Measurements from ENCODE around the gene BTBD9. TPM values are rescaled to one million over a fixed set of nuclear protein-coding genes. Genes with fewer than 3 reads are reported as not detected.

Gene BTBD9
- total RNA-seq, 2 donors from 2014 or later = 15.3 to 23.6 TPM

DNA sequence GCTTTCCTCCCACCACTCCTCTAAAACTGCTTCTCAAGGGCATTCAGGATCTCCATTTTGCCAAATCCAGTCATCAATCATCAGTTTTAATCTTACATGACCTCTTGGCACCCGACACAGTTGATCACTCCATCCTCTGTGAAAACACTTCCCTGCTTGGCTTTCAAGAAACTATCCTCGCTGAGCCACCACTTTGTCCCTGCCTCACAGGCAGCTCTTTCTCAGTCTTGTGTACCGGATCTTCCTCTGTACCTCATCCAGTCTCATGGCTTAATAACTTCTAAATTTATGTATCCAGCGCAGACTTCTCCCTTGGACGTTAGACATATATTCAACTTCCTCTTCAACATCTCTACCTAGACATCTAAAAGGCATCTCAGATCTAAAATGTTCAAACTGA is 89.9 kb downstream of the BTBD9 start:
- H3K27me3 ChIP-seq = no peaks in the 10 kb centered on the region
- intact Hi-C loops (cut with DNase I) = no loop called here
- no peak for DNase-seq
- H3K4me3 ChIP-seq = no peak overlapping the region
- TF ChIP-seq, protein P1, sequence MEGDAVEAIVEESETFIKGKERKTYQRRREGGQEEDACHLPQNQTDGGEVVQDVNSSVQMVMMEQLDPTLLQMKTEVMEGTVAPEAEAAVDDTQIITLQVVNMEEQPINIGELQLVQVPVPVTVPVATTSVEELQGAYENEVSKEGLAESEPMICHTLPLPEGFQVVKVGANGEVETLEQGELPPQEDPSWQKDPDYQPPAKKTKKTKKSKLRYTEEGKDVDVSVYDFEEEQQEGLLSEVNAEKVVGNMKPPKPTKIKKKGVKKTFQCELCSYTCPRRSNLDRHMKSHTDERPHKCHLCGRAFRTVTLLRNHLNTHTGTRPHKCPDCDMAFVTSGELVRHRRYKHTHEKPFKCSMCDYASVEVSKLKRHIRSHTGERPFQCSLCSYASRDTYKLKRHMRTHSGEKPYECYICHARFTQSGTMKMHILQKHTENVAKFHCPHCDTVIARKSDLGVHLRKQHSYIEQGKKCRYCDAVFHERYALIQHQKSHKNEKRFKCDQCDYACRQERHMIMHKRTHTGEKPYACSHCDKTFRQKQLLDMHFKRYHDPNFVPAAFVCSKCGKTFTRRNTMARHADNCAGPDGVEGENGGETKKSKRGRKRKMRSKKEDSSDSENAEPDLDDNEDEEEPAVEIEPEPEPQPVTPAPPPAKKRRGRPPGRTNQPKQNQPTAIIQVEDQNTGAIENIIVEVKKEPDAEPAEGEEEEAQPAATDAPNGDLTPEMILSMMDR (IDR thresholded peaks at IDR 0.05) = no peak
- no peaks in the 10 kb centered on the region for H3K9me3 ChIP-seq
- no peaks in the 10 kb centered on the region for H3K4me1 ChIP-seq
- H3K9ac ChIP-seq (ENCODE audit: low read depth in 2 of 2, low read length in 2 of 2) = no peak overlapping the region
- no peak overlapping the region for H3K27ac ChIP-seq
- H3K36me3 ChIP-seq = no peaks in the 10 kb centered on the region

DNA sequence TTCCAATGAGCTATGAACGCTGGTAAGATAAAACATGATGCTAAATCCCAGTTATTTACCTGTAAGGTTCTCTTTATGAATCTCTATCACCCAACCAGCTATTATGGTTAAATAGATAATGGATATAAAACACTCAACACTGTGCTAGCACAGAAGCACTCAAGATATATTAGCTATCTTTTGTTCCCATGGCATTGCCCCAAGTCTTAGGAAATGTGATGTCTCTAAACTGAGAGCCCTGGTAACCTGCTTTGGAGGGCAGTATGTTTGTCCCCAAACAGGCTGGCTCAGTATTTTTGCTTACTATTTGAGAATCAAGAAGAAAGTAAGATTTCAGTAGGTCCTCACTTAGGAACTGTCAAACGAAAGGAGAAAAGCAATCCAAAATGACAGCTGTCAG is 90.5 kb downstream of the BTBD9 start:
- H3K4me1 ChIP-seq = no peaks in the 10 kb centered on the region
- intact Hi-C loops (cut with DNase I) = no loop called here
- no peak overlapping the region for H3K27ac ChIP-seq
- no peaks in the 10 kb centered on the region for H3K9me3 ChIP-seq
- no peak overlapping the region for H3K9ac ChIP-seq (ENCODE audit: low read depth in 2 of 2, low read length in 2 of 2)
- H3K36me3 ChIP-seq = no peaks in the 10 kb centered on the region
- no peaks in the 10 kb centered on the region for H3K27me3 ChIP-seq
- TF ChIP-seq, protein P1 (IDR thresholded peaks at IDR 0.05) = no peak
- H3K4me3 ChIP-seq = no peak overlapping the region
- no peak for DNase-seq

GRCh38 chr6:38543022-38543421 is 96.7 kb downstream of the BTBD9 start:
- Histone ChIP-seq H3K9ac (ENCODE audit: low read depth in 2 of 2, low read length in 2 of 2) (no peak overlapping the region), H3K36me3 (no peaks in the 10 kb centered on the region), H3K9me3 (no peaks in the 10 kb centered on the region), H3K4me3 (no peak overlapping the region), H3K27me3 (no peaks in the 10 kb centered on the region), H3K27ac (no peak overlapping the region), H3K4me1 (no peaks in the 10 kb centered on the region)
- TF ChIP-seq, protein P1 (IDR thresholded peaks at IDR 0.05) = no peak
- DNase-seq = no peak
- intact Hi-C loops (cut with DNase I) = no loop called here

GRCh38 chr6:38542031-38542430 is 97.7 kb downstream of the BTBD9 start:
- Histone ChIP-seq H3K4me3 (no peak overlapping the region), H3K4me1 (no peaks in the 10 kb centered on the region), H3K9ac (ENCODE audit: low read depth in 2 of 2, low read length in 2 of 2) (no peak overlapping the region), H3K36me3 (no peaks in the 10 kb centered on the region), H3K9me3 (no peaks in the 10 kb centered on the region), H3K27me3 (no peaks in the 10 kb centered on the region), H3K27ac (no peak overlapping the region)
- intact Hi-C loops (cut with DNase I) = no loop called here
- no peak for DNase-seq
- TF ChIP-seq, protein P1 (IDR thresholded peaks at IDR 0.05) = no peak

GRCh38 chr6:38533064-38533463 is 106.7 kb downstream of the BTBD9 start:
- DNase-seq = no peak

More at GRCh38 chr6:38533064-38533463, 106.7 kb downstream of the BTBD9 start:
- H3K27me3 ChIP-seq = no peaks in the 10 kb centered on the region
- no peak overlapping the region for H3K9ac ChIP-seq (ENCODE audit: low read depth in 2 of 2, low read length in 2 of 2)
- H3K36me3 ChIP-seq = no peaks in the 10 kb centered on the region
- no peak overlapping the region for H3K4me3 ChIP-seq
- intact Hi-C loops (cut with DNase I) = no loop called here
- no peak overlapping the region for H3K27ac ChIP-seq
- TF ChIP-seq, protein P1 (IDR thresholded peaks at IDR 0.05) = no peak
- H3K4me1 ChIP-seq = no peaks in the 10 kb centered on the region
- no peaks in the 10 kb centered on the region for H3K9me3 ChIP-seq

All from colonic mucosa (tissue), 4 donors.